Measurements from ENCODE around the gene ADGRL4.
"Not testable (repeated sequence)": the region's sequence is repeated elsewhere in the genome, so short reads cannot be mapped to it uniquely, and the experiment has no call there.

The ADGRL4 gene

DNA sequence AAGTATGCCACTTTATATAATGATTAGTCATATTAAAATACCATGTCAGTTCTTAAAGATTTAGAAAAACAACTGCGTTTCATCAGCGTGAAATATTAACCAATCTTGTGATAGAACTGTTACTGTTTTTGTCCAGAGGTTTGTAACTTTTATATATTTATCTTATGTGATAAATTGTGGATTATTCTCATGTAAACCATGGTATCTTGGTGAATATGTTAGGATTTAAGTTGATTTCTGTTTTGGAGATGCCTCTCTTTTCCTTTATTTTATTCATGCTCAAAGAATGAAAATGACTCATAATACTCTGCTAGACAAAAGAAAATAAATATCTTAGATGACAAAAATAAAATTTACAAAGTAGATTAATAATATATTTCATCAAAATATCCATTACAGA is 88.4 kb downstream of the ADGRL4 start:
- no peak for DNase-seq (ENCODE audit: low read depth in 2 of 2)

DNA sequence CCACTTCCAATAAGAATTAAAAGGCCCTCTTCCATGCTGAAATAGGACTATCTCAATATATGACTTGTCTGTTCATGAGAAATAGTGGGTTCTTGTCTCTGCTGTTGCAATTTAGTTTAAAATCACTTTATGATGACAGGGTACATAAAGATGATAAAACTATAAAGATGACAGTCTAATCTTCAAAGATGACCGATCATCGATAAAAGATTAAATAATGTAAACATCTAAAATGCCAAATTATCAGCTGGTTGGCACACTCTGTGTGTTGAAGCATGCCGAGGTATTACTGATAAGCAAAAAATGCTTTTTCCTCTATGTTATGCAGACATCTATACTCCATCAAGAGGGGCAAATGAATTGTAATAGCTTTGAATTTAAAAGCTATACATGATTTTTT is 89.5 kb downstream of the ADGRL4 start:
- DNase-seq (ENCODE audit: low read depth in 2 of 2) = no peak

- DNase-seq (ENCODE audit: low read depth in 2 of 2) = no peak
These were observed 92.6 kb downstream of the ADGRL4 start for GRCh38 chr1:78913950-78914349.

GRCh38 chr1:78911956-78912880 is 94.3 kb downstream of the ADGRL4 start:
- DNase-seq (ENCODE audit: low read depth in 2 of 2) = no peak

- DNase-seq (ENCODE audit: low read depth in 2 of 2) = no peak
These were observed 103.9 kb downstream of the ADGRL4 start for GRCh38 chr1:78902641-78903040.

DNA sequence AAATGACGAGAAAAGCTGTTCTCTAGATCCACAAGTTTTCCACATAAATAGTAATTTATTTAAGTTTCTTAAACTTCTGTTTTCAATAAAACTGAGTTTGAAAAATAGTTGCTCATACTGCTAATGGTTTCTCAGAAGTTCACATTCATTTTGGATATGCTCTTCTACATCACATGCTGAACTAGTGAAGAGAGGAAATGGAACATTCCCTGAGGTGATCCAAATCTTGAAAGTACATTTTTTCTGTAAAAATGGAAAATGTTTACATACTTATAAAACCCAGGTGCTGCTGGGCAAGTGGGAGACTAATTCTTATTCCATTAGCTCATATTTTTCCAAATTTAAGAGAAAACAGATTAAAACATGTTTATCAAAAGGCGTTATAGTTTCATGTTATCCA is 111.7 kb downstream of the ADGRL4 start:
- no peak for DNase-seq (ENCODE audit: low read depth in 2 of 2)

GRCh38 chr1:78892260-78892840 is 114.2 kb downstream of the ADGRL4 start:
- no peak for DNase-seq (ENCODE audit: low read depth in 2 of 2)

DNA sequence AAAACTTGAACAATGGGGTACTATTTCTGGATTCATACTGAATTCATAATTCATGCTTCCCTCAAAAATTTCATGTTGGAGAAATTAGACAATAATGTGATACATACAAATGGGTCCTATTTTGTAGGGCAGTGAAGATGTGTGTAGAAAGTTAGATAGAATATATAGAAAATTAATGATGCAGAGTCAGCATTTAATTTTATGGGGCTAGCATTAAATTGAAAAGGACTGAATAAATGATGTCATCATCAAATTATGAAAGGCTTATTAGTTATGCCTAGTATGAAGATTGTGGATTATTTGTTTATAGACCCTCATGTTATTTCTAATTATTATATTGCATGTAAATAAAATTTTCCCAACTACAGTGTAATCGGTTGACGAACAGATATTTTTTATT is 119.1 kb downstream of the ADGRL4 start:
- no peak for DNase-seq (ENCODE audit: low read depth in 2 of 2)

- no peak for DNase-seq (ENCODE audit: low read depth in 2 of 2)
These were observed 121.7 kb downstream of the ADGRL4 start for GRCh38 chr1:78884685-78885452.

GRCh38 chr1:78880223-78880622 is 126.3 kb downstream of the ADGRL4 start:
- DNase-seq (ENCODE audit: low read depth in 2 of 2) = no peak

GRCh38 chr1:78875986-78876385 is 130.5 kb downstream of the ADGRL4 start:
- not testable (repeated sequence) for DNase-seq (ENCODE audit: low read depth in 2 of 2)

GRCh38 chr1:78872801-78873200 is 133.7 kb downstream of the ADGRL4 start:
- DNase-seq (ENCODE audit: low read depth in 2 of 2) = not testable (repeated sequence)

DNA sequence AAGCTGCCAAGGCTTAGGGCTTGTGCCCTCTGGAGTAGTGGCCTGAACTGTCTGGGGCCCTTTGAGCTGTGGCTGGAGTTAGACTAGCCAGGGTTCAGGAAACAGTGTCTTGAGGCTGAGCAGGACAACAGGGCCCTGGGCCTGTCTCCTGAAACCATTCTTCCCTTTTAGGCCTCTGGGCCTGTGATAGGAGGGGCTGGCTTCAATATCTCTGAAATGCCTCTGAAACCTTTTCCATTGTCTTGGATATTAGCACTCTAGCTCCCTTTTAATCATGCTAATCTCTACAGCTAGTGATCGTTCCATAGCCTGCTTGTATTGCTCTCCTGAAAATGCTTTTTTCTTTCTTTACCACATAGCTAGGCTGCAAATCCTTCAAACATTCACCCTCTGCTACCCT is 135.3 kb downstream of the ADGRL4 start:
- DNase-seq (ENCODE audit: low read depth in 2 of 2) = no peak

GRCh38 chr1:78869136-78869535 is 137.4 kb downstream of the ADGRL4 start:
- DNase-seq (ENCODE audit: low read depth in 2 of 2) = no peak

GRCh38 chr1:78864175-78864574 is 142.4 kb downstream of the ADGRL4 start:
- DNase-seq (ENCODE audit: low read depth in 2 of 2) = no peak

GRCh38 chr1:78856096-78856495 is 150.4 kb downstream of the ADGRL4 start:
- no peak for DNase-seq (ENCODE audit: low read depth in 2 of 2)

DNA sequence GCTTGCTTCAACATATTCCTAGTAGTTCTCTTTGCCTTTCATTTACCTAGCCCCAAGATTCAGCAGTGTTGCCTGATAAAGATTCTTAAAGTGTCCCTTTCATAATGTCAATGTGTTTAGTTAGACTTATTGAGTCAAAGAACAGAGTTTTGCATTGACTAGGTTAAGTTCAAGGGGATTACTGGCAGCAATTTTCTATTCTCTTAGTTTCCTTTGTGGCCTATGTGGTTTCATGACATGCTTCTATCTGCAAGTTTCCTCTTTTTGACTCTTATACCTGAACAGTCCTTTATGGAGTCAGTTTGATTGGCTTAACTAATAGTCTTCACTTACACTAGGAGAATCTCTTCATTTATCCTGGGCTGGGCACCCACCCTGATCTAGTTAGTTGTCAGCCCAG is 151.3 kb downstream of the ADGRL4 start:
- no peak for DNase-seq (ENCODE audit: low read depth in 2 of 2)

DNA sequence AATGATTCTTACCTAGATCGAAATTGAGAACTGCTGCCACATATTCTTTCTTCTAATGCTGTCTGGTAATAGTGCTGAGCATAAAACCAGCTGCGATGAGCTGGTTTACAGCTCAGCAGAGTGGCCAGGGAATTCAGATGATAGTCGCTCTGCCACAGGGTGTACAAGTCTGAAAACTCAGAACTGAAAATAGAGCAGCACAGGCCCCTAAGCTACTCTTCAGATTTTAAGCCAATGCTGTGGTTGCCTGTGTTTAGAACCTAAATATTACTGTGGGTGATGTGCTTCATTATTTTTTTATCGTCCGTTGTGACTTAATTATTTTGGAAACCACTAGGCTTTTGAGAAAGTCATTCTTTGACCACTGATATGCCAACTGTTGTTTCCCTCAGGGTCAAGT is 152.0 kb downstream of the ADGRL4 start:
- DNase-seq (ENCODE audit: low read depth in 2 of 2) = no peak

DNA sequence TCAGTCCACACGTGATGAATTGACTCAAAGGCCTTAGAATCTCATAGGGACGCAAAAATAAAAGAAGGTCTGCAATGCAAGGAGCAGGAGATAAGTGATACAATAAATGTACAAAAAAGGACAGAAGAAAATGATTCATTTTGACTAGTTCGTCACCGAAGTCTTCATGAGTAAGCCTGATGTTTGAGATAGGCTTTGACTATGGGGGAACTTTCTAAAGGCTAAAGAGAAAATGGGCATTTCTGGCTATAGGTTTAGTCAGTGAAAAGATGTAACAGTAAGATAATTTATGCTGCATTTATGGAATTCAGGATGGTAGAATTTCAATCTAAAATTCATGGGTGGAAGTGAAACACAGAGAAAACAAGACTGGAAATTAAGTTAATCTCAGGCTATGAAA is 163.0 kb downstream of the ADGRL4 start:
- no peak for DNase-seq (ENCODE audit: low read depth in 2 of 2)

- DNase-seq (ENCODE audit: low read depth in 2 of 2) = no peak
These were observed 163.4 kb downstream of the ADGRL4 start for GRCh38 chr1:78843111-78843510.

DNA sequence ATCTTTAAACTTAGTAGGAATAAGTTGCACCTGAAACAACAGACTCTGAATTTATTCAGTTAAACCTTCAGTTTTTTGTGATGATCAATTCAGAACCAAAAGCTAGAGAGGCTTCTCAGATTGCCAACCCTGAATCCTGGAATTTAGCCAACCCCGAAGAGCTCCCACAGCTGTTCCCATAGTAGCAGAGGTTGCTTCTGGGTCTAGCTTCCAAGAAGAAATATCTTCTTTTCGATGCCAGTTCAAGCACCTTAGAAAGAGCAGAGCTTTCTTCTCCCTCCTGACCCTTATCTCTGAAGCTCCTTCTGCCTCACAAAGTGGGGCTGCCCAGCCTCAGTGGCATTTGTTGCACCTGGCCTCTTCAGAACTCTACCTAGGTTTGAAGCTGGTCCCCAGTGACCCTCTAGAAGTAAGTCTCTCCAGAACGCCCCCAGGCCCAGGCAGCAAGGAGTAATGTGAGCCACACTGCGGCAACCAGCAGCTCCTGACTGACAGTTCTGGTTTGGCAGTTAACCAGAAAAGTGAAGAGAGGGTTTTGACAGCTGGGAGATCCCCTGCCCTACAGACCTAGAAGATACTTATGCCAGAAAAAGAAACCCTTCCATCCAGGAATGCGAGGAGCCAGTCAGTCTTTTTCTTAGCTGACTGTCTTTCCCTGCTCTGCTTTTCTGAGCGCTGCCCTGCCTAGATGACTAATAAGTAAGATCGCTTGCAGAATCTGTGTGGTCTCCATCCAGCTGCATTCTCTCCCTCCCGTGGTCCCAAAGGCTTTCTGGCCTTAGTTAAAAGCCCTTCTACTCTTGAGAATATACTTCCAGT is 165.9 kb downstream of the ADGRL4 start:
- no peak for DNase-seq (ENCODE audit: low read depth in 2 of 2)

Data from stimulated activated CD4-positive, alpha-beta T cell treated with anti-CD3 and anti-CD28 coated beads, Interleukin-12 subunit alpha, Interleukin-12 subunit beta, amount 100 ng/mL, for 24 hours (primary cell).